Tibial artery (tissue), 4 donors: ENCODE results near the gene RPA1.

Experiments
- DNase-seq, 2 donors: peaks; one replicate each; pipeline ENCODE4 v3.0.0-alpha.2; 2019
- H3K27ac ChIP-seq, 2 donors: fragments of 200-600 bp; sonication (generic) in 1 of 2; 1 replicate in 1 of 2; 2 replicates in 1 of 2; pipeline ENCODE4 v1.5.1; 2018 to 2019; ENCODE audit warnings: mild to moderate bottlenecking in 1 of 2
- H3K27me3 ChIP-seq, 2 donors: fragments of 200-600 bp; sonication (generic) in 1 of 2; one replicate each; pipeline versions ENCODE4 v1.5.1 to v1.6.0; 2016 to 2019
- H3K36me3 ChIP-seq, 3 donors: fragments of 200-600 bp; sonication (generic) in 2 of 3; one replicate each; pipeline ENCODE4 v1.5.1; 2016 to 2019; ENCODE audit warnings: mild to moderate bottlenecking in 2 of 3
- H3K4me1 ChIP-seq, 4 donors: fragments of 200-600 bp; sonication (generic) in 2 of 4; 1 replicate in 3 of 4; 2 replicates in 1 of 4; pipeline ENCODE4 v1.5.1; 2016 to 2019
- H3K4me3 ChIP-seq, 2 donors: fragments of 200-600 bp; sonication (generic) in 1 of 2; 1 replicate in 1 of 2; 2 replicates in 1 of 2; pipeline ENCODE4 v1.5.1; 2018 to 2019; ENCODE audit warnings: mild to moderate bottlenecking in 2 of 2
- H3K9me3 ChIP-seq, 3 donors: fragments of 200-600 bp; sonication (generic) in 1 of 3; one replicate each; pipeline ENCODE4 v1.5.1; 2016 to 2019
- CTCF ChIP-seq, 2 experiments: fragments of 200-600 bp in 1 of 2; fragments of 450-650 bp in 1 of 2; IDR thresholded peaks; one replicate each; pipeline ENCODE4 v1.5.1; 2017 to 2019; ENCODE audit warnings: antibody characterized with exemption in 2 of 2, mild to moderate bottlenecking in 1 of 2, moderate library complexity in 1 of 2
- intact Hi-C: fragments of 100-400 bp; cut with DNase I; formaldehyde crosslinking; loops from one replicate; pipeline ENCODE4 v1.15.0; 2023; ENCODE audit warnings: low total_unique reads

RPA1 gene

GRCh38 chr17:1947743-1948516, 118.1 kb downstream of the RPA1 start:
- H3K4me1 ChIP-seq: no peaks in the 10 kb centered on the region
- H3K4me3 ChIP-seq: no peak overlapping the region
- H3K27me3 ChIP-seq: peaks cover 0 to 17% of the 10 kb centered on the region in 2 donors
- no peaks in the 10 kb centered on the region for H3K9me3 ChIP-seq
- no peak for TF ChIP-seq CTCF (IDR thresholded peaks at IDR 0.05)
- no peak for DNase-seq
- H3K27ac ChIP-seq: no peak overlapping the region
- intact Hi-C loops: no loop called here
- no peaks in the 10 kb centered on the region for H3K36me3 ChIP-seq

GRCh38 chr17:1948517-1948825, 118.7 kb downstream of the RPA1 start:
- DNase-seq: no peak

More at GRCh38 chr17:1948517-1948825, 118.7 kb downstream of the RPA1 start:
- no peak overlapping the region for H3K4me3 ChIP-seq
- no peaks in the 10 kb centered on the region for H3K36me3 ChIP-seq
- H3K4me1 ChIP-seq: no peaks in the 10 kb centered on the region
- no peak overlapping the region for H3K27ac ChIP-seq
- peaks cover 0 to 17% of the 10 kb centered on the region in 2 donors for H3K27me3 ChIP-seq
- TF ChIP-seq CTCF (IDR thresholded peaks at IDR 0.05): no peak
- no peaks in the 10 kb centered on the region for H3K9me3 ChIP-seq
- intact Hi-C loops: no loop called here
